T-helper 2 cell (primary cell): ENCODE data around the gene GMFB.

Experiments
- DNase-seq, 5 experiments: peaks; one replicate each; pipeline versions ENCODE4 v3.0.0 to v3.0.0-alpha.2; 2012 to 2022

GMFB gene

GRCh38 chr14:54425068-54425467 lies 63.7 kb downstream of the GMFB start:
- DNase-seq: no peak
